Mucosa of descending colon (tissue), 3 donors: Measurements from ENCODE around the gene STAT4. TPM values are rescaled to one million over a fixed set of nuclear protein-coding genes. Genes with fewer than 3 reads are reported as not detected.
A peak's percentile ranks its signal among the peaks of the same experiment; 100 is the strongest.

ENCODE experiments used
- ATAC-seq: fragments of 200-7000 bp; cut with Tn5 transposase; one replicate; pipeline ENCODE4 v1.9.1; 2020; ENCODE audit warnings: mild to moderate bottlenecking, moderate library complexity
- DNase-seq, 3 donors: peaks; one replicate each; pipeline ENCODE4 v3.0.0-alpha.2; 2020
- H3K36me3 ChIP-seq: fragments of 200-600 bp; one replicate; pipeline ENCODE4 v1.8.0; 2021; ENCODE audit warnings: low read depth, mild to moderate bottlenecking
- H3K4me1 ChIP-seq: fragments of 200-600 bp; one replicate; pipeline ENCODE4 v1.8.0; 2021; ENCODE audit warnings: low read depth, mild to moderate bottlenecking
- H3K4me3 ChIP-seq: fragments of 200-600 bp; one replicate; pipeline ENCODE4 v1.8.0; 2021; ENCODE audit warnings: mild to moderate bottlenecking
- H3K9me3 ChIP-seq: fragments of 200-600 bp; one replicate; pipeline ENCODE4 v1.8.0; 2021; ENCODE audit warnings: mild to moderate bottlenecking
- intact Hi-C, 2 donors: fragments of 100-400 bp; cut with DNase I in 1 of 2; cut with micrococcal nuclease in 1 of 2; formaldehyde crosslinking; loops; one replicate each; pipeline versions ENCODE4 v1.11.0 to v1.11.1; 2022; cut with DNase I, micrococcal nuclease
- total RNA-seq, 3 donors: library from RNA; stranded (reverse); fragmentation: NEBNext Ultra II Directional in 2 of 3; extraction: Animal tissue kit (Norgen Biotek cat#: 25700) in 2 of 3; gene quantifications; one replicate each; pipeline versions ENCODE4 v1.2.1 to v1.2.4, GENCODE V29; 2021 to 2023
- TF ChIP-seq, protein P1 (sequence below): fragments of 200-600 bp; IDR thresholded peaks from one replicate; pipeline ENCODE4 v1.8.0; 2022; ENCODE audit warnings: antibody characterized with exemption, mild to moderate bottlenecking
- donor health status: DM: no; HTN: no; CAD: no; lungs with moderate emphysema.
- donor health status: DM: no; HTN: no; CAD: no.
- donor health status: DM: no; HTN: yes; CAD: no.

Gene STAT4
- total RNA-seq, 3 donors from 2014 or later = 2.7 to 4.0 (median 3.6) TPM

DNA sequence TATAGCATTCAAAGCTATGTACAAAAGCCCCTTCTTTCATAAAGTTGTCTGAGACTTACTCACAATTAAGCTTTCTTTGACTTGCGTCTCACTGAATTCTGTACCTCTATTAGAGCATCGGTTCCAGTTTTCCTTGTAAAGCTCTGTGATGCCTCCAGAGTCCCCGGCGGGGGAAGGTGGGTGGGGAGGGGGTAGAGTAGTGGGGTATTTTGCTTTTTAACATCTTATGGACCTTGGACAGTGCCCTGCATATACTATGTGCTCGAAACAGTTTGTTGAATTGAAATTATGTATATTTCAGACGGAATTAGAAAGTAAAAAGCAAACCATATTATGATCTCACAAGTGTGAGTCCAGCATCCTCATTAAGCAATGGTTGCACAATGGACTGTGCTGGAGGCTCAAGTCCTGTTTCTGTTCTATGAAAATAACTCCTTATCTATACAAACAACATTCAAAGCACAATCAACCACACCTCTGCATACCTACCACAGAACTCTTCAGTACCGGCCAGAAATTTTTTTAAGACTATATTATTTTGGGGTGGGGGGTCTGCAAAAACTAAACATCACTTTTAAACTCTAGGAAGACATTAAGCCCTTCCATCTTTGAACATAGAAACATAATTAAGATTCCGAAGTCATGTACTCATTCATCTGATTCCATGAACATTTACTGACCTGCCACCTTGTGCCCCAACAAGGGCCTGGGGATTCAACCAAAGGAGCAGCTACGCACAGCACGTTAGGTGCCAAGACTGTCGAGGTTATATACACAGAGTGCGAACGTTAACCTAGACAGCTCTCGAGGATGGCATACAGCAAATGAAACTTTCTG is 137.7 kb downstream of the STAT4 start:
- DNase-seq (peak in 1 of 3 donors; percentile 30), ATAC-seq (peak; percentile 15)
- TF ChIP-seq, protein P1, sequence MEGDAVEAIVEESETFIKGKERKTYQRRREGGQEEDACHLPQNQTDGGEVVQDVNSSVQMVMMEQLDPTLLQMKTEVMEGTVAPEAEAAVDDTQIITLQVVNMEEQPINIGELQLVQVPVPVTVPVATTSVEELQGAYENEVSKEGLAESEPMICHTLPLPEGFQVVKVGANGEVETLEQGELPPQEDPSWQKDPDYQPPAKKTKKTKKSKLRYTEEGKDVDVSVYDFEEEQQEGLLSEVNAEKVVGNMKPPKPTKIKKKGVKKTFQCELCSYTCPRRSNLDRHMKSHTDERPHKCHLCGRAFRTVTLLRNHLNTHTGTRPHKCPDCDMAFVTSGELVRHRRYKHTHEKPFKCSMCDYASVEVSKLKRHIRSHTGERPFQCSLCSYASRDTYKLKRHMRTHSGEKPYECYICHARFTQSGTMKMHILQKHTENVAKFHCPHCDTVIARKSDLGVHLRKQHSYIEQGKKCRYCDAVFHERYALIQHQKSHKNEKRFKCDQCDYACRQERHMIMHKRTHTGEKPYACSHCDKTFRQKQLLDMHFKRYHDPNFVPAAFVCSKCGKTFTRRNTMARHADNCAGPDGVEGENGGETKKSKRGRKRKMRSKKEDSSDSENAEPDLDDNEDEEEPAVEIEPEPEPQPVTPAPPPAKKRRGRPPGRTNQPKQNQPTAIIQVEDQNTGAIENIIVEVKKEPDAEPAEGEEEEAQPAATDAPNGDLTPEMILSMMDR = no peak
- intact Hi-C loops = no loop called here
- H3K4me3 ChIP-seq = peak overlapping the region; percentile 69
- peaks cover 9% of the 10 kb centered on the region for H3K4me1 ChIP-seq
- H3K9me3 ChIP-seq = no peaks in the 10 kb centered on the region
- no peaks in the 10 kb centered on the region for H3K36me3 ChIP-seq

DNA sequence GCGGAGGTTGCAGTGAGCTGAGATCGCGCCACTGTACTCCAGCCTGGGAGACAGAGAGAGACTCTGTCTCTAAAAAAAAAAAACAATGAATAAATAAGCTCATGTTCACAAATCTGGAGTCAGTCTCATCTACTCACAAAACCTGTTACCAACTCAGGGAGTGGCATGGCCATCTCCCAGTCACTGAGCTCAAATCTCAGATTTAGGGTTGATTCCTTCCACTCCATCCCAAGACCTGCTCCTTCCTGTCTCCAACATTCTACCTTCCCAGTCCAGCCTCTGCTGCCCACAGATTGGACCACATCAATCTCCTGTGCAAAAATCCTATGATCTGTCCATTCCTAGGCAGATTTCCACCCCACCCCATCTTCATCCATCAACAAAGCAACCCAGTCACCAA is 138.4 kb downstream of the STAT4 start:
- intact Hi-C loops = no loop called here
- ATAC-seq = no peak
- Histone ChIP-seq H3K9me3 (no peaks in the 10 kb centered on the region), H3K4me3 (no peak overlapping the region), H3K4me1 (peaks cover 9% of the 10 kb centered on the region), H3K36me3 (peaks cover 3% of the 10 kb centered on the region)
- no peak for DNase-seq
- TF ChIP-seq, protein P1 = no peak

DNA sequence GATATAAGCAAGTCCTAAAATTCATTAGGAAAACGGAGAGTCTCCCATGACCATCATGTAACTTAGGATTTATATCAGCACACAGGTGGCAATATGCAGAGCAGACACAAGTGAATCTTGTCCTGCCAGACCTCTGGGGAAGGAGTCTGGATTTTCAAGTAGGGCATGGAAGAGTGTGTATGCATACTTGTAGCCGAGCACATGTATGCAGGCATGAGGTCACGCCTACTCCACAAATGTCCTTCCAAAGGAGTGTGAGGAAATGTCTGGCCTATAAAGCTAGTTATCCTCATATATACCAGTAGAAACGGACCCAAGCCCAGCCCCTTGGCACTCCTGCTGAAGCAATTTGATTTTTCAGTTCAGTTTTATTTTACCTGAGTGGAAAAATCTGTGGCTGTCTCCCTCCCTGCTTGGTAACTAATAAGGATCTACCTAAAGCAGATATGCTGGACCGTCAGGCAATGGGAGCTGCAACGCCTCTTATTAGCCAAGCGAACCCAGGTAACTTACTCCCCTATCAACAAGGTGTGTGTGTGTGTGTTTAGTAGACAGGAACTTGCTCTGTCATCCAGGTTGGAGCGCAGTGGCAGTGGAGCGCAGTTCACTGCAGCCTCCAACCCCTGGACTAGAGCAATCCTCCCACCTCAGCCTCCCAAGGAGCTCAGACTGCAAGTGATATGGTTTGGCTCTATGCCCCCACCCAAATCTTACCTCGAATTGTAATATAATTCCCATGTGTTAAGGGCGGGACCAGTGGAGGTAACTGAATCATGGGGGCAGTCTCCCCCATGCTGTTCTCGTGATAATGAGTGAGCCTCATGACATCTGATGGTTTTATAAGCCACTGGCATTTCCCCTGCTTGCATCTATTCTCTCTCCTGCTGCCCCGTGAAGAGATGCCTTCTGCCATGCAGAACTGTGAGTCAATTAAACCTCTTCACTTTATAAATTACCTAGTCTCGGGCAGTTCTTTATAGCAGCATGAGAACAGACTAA is 139.6 kb downstream of the STAT4 start:
- TF ChIP-seq, protein P1 = no peak
- intact Hi-C loops = no loop called here
- ATAC-seq (no peak), DNase-seq (no peak)
- peaks cover 5% of the 10 kb centered on the region for H3K36me3 ChIP-seq
- no peaks in the 10 kb centered on the region for H3K9me3 ChIP-seq
- H3K4me1 ChIP-seq = peaks cover 9% of the 10 kb centered on the region
- no peak overlapping the region for H3K4me3 ChIP-seq

DNA sequence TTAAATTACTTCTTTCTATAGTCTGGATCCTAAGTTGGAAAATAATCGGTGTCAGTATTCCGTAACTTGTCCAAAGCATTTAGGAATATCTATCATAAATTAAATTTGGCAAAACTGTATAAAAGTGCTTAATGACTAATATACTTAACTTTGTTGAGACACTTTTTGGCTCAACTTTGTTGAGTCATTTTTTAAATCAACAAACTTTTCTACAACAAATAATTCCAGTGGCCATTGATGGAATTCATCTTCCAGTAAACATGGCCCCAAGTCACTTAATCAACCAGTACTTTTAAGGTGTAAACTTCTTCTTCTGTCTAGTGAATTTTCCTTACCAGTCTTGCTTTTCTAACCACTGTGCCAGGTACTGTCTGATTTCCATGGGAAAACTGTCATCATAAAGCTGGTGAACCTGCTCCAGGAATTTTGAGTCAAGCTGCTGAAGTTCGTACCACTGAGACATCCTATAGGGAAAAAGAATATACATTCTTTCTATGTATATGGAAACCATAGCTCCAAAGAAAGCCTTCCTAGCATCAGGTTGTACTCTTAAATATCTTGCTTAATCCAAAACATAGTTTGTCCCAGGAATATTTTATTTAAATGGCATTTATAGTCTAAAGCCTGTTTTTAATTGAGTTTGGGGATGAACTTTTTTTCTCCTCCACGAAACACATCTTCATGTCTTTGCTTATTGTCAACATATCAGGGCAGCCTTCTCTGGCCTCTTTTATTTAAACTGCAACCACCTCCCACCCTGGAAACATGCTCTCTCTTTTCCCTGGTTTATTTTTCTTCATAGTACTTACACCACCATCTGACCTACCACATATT is 141.0 kb downstream of the STAT4 start:
- intact Hi-C loops = no loop called here
- ATAC-seq (no peak), DNase-seq (no peak)
- Histone ChIP-seq H3K4me3 (no peak overlapping the region), H3K4me1 (peaks cover 9% of the 10 kb centered on the region), H3K36me3 (peaks cover 5% of the 10 kb centered on the region), H3K9me3 (no peaks in the 10 kb centered on the region)
- TF ChIP-seq, protein P1 = no peak

DNA sequence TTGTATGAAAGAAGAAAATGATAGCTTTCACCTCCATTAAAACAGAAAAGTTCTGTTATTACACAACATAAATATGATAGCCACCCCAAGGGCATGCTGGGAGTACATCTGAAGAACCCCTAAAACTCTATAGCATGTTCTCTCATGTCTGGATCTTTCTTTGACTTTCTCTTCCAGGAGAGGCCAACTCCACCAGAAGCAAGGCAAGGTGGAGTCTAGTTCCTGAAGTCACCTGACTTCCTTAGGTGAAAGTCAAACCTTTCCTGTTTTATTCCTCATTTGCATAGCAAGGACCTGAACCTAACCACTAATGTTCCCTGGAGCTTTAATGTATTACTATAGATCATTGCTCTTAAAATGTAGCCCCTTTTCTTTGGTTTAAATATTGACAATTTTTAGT is 142.5 kb downstream of the STAT4 start:
- Histone ChIP-seq H3K36me3 (peaks cover 16% of the 10 kb centered on the region), H3K4me3 (no peak overlapping the region), H3K4me1 (peaks cover 9% of the 10 kb centered on the region), H3K9me3 (no peaks in the 10 kb centered on the region)
- intact Hi-C loops = no loop called here
- ATAC-seq = no peak
- no peak for DNase-seq
- TF ChIP-seq, protein P1 = no peak
